HepG2 (cell line): ENCODE data around the gene LIN28B. TPM values are rescaled to one million over a fixed set of nuclear protein-coding genes. Genes with fewer than 3 reads are reported as not detected.

Source experiments
- GMEB1 ChIP-seq: sonication (generic); formaldehyde crosslinking; IDR thresholded peaks from 2 replicates; pipeline ENCODE4 v1.5.1; 2020; ENCODE audit warnings: missing genetic modification reagents, mild to moderate bottlenecking, borderline replicate concordance
- HNRNPLL ChIP-seq: fragments of 200-400 bp; formaldehyde crosslinking; IDR thresholded peaks from 2 replicates; pipeline ENCODE4 v1.6.1; 2017; ENCODE audit warnings: mild to moderate bottlenecking, low read depth, low read length; ENCODE audit not compliant: poor library complexity, severe bottlenecking
- HOXA3 ChIP-seq: sonication (generic); formaldehyde crosslinking; IDR thresholded peaks from 2 replicates; pipeline ENCODE4 v1.5.0; 2020; ENCODE audit warnings: missing genetic modification reagents
- HOXD1 ChIP-seq: sonication (generic); formaldehyde crosslinking; IDR thresholded peaks from 2 replicates; pipeline ENCODE4 v1.5.0; 2020; ENCODE audit warnings: missing genetic modification reagents
- KMT2B ChIP-seq: IDR thresholded peaks from 2 replicates; pipeline ENCODE4 v1.6.1; 2016; ENCODE audit warnings: missing genetic modification reagents, missing compliant biosample characterization
- MEF2D ChIP-seq: sonication (generic); formaldehyde crosslinking; IDR thresholded peaks from 2 replicates; pipeline ENCODE4 v1.5.1; 2020; ENCODE audit warnings: mild to moderate bottlenecking, missing genetic modification reagents
- MEIS1 ChIP-seq: sonication (generic); formaldehyde crosslinking; IDR thresholded peaks from 2 replicates; pipeline ENCODE4 v1.9.0; 2021; ENCODE audit warnings: mild to moderate bottlenecking, missing genetic modification reagents, moderate library complexity, borderline replicate concordance
- MTA1 ChIP-seq: sonication (generic); formaldehyde crosslinking; IDR thresholded peaks from 2 replicates; pipeline ENCODE4 v1.4.0; 2020; ENCODE audit warnings: missing genetic modification reagents, mild to moderate bottlenecking, borderline replicate concordance
- MYNN ChIP-seq: sonication (generic); formaldehyde crosslinking; IDR thresholded peaks from 2 replicates; pipeline ENCODE4 v1.4.0; 2020; ENCODE audit warnings: mild to moderate bottlenecking, low read depth, missing genetic modification reagents
- NFYC ChIP-seq: IDR thresholded peaks from 2 replicates; pipeline ENCODE4 v1.6.1; 2016; ENCODE audit warnings: missing genetic modification reagents, missing compliant biosample characterization
- RAD21 ChIP-seq: fragments of 450-650 bp; formaldehyde crosslinking; IDR thresholded peaks from 2 replicates; pipeline ENCODE4 v1.5.0; 2020; ENCODE audit warnings: mild to moderate bottlenecking
- RORA ChIP-seq: sonication (generic); formaldehyde crosslinking; IDR thresholded peaks from 2 replicates; pipeline ENCODE4 v1.5.0; 2020; ENCODE audit warnings: mild to moderate bottlenecking, missing genetic modification reagents, moderate library complexity
- SAP130 ChIP-seq: IDR thresholded peaks from 2 replicates; pipeline ENCODE4 v1.6.1; 2016; ENCODE audit warnings: low read depth
- SIN3B ChIP-seq: fragments of 150-350 bp; IDR thresholded peaks from 2 replicates; pipeline ENCODE4 v1.6.1; 2014; ENCODE audit warnings: low read length
- TFDP1 ChIP-seq: IDR thresholded peaks from 2 replicates; pipeline ENCODE4 v1.6.1; 2016; ENCODE audit warnings: missing compliant biosample characterization, missing genetic modification reagents, borderline replicate concordance
- THAP7 ChIP-seq: sonication (generic); formaldehyde crosslinking; IDR thresholded peaks from 2 replicates; pipeline ENCODE4 v1.8.1; 2023; ENCODE audit warnings: mild to moderate bottlenecking, missing genetic modification reagents
- ZFP36L1 ChIP-seq: sonication (generic); formaldehyde crosslinking; IDR thresholded peaks from 2 replicates; pipeline ENCODE4 v1.8.0; 2022; ENCODE audit warnings: mild to moderate bottlenecking, missing genetic modification reagents, moderate library complexity
- ZNF607 ChIP-seq: sonication (generic); formaldehyde crosslinking; IDR thresholded peaks from 2 replicates; pipeline ENCODE4 v1.5.1; 2020; ENCODE audit warnings: missing genetic modification reagents, mild to moderate bottlenecking, borderline replicate concordance
- ZNF709 ChIP-seq: sonication (generic); formaldehyde crosslinking; IDR thresholded peaks from 2 replicates; pipeline ENCODE4 v1.5.0; 2020; ENCODE audit warnings: mild to moderate bottlenecking, missing genetic modification reagents
- ZNF749 ChIP-seq: sonication (generic); formaldehyde crosslinking; IDR thresholded peaks from 2 replicates; pipeline ENCODE4 v1.8.0; 2022; ENCODE audit warnings: mild to moderate bottlenecking, missing genetic modification reagents, moderate library complexity, borderline replicate concordance
- ZNF770 ChIP-seq: sonication (generic); formaldehyde crosslinking; IDR thresholded peaks from 2 replicates; pipeline ENCODE4 v1.5.0; 2020; ENCODE audit warnings: mild to moderate bottlenecking, missing genetic modification reagents
- ZNF879 ChIP-seq: sonication (generic); formaldehyde crosslinking; IDR thresholded peaks from 2 replicates; pipeline ENCODE4 v1.8.1; 2023; ENCODE audit warnings: missing genetic modification reagents
- ZSCAN12 ChIP-seq: sonication (generic); formaldehyde crosslinking; IDR thresholded peaks from 2 replicates; pipeline ENCODE4 v1.9.0; 2021; ENCODE audit warnings: mild to moderate bottlenecking, missing genetic modification reagents
- polyA plus RNA-seq, 8 experiments: library from polyadenylated mRNA; depleted of rRNA in 3 of 8; stranded (reverse) in 7 of 8; unstranded in 1 of 8; fragments of >200 nt; fragmentation: Illumina TruSeq in 4 of 8; extraction: Trizol in 4 of 8; gene quantifications; 2 replicates each; pipeline versions ENCODE4 v1.2.1 to v1.2.3, GENCODE V29; 2011 to 2016; ENCODE audit warnings: low read depth in 4 of 8, missing spikeins in 1 of 8, mixed read lengths in 1 of 8; ENCODE audit not compliant: insufficient read depth in 1 of 8
- total RNA-seq, 5 experiments: library from RNA; depleted of rRNA; stranded (reverse); fragments of >200 nt; fragmentation: Illumina TruSeq; extraction: Trizol; gene quantifications; 2 replicates each; pipeline ENCODE4 v1.2.3, GENCODE V29; 2016; ENCODE audit warnings: low read depth in 1 of 5
- TF ChIP-seq, protein P1 (sequence below): sonication (generic); formaldehyde crosslinking; conservative IDR thresholded peaks from 2 replicates; pipeline ENCODE4 v1.4.0; 2020; ENCODE audit warnings: missing genetic modification reagents

The LIN28B gene
- total and polyA plus RNA-seq, 2 of the 13 experiments (the other 11 are each of a cell fraction or from before 2014, with no cell fraction given) = 14.5 to 56.8 TPM

GRCh38 chr6:104940238-104940892, 16.5 kb upstream of the LIN28B start (continued):
- TF ChIP-seq GMEB1 (CRISPR knock-in tag) = 0 out of 2 replicates have a peak, but pooled peaks have one; percentile 30
- TF ChIP-seq SAP130 (CRISPR knock-in tag) = peak; percentile 61
- TF ChIP-seq ZFP36L1 (CRISPR knock-in tag) = peak; percentile 47; the same call in 1 of the 2 replicates
- peak; percentile 54; the same call in 1 of the 2 replicates for TF ChIP-seq MEIS1
- TF ChIP-seq, protein P1, sequence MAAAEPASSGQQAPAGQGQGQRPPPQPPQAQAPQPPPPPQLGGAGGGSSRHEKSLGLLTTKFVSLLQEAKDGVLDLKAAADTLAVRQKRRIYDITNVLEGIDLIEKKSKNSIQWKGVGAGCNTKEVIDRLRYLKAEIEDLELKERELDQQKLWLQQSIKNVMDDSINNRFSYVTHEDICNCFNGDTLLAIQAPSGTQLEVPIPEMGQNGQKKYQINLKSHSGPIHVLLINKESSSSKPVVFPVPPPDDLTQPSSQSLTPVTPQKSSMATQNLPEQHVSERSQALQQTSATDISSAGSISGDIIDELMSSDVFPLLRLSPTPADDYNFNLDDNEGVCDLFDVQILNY = peak; percentile 88
- no peak for TF ChIP-seq ZNF607 (CRISPR knock-in tag)
- TF ChIP-seq SIN3B = peak; percentile 68
- no peak for TF ChIP-seq MYNN (CRISPR knock-in tag)
- no peak for TF ChIP-seq ZSCAN12 (CRISPR knock-in tag)
- TF ChIP-seq MTA1 (CRISPR knock-in tag) = 0 out of 2 replicates have a peak, but pooled peaks have one; percentile 18
- TF ChIP-seq MEF2D (CRISPR knock-in tag) = no peak
- peak; percentile 26; the same call in 1 of the 2 replicates for TF ChIP-seq ZNF879 (CRISPR knock-in tag)
- no peak for TF ChIP-seq RORA (CRISPR knock-in tag)
- peak; percentile 11; the same call in 1 of the 2 replicates for TF ChIP-seq ZNF770 (CRISPR knock-in tag)
- peak; percentile 80; the same call in 1 of the 2 replicates for TF ChIP-seq TFDP1 (CRISPR knock-in tag)
- peak; percentile 22 for TF ChIP-seq HNRNPLL
- no peak for TF ChIP-seq ZNF709 (CRISPR knock-in tag)
- TF ChIP-seq RAD21 (CRISPR knock-in tag) = 0 out of 2 replicates have a peak, but pooled peaks have one; percentile 14
- TF ChIP-seq HOXA3 (CRISPR knock-in tag) = peak; percentile 58
- peak; percentile 33 for TF ChIP-seq HOXD1 (CRISPR knock-in tag)
- 0 out of 2 replicates have a peak, but pooled peaks have one; percentile 18 for TF ChIP-seq ZNF749
- TF ChIP-seq THAP7 = peak; percentile 41; the same call in 1 of the 2 replicates
- peak; percentile 4; the same call in 1 of the 2 replicates for TF ChIP-seq KMT2B (CRISPR knock-in tag)
- peak; percentile 66 for TF ChIP-seq NFYC (CRISPR knock-in tag)
